ENCODE measurements around the gene NTMT1.

DNA sequence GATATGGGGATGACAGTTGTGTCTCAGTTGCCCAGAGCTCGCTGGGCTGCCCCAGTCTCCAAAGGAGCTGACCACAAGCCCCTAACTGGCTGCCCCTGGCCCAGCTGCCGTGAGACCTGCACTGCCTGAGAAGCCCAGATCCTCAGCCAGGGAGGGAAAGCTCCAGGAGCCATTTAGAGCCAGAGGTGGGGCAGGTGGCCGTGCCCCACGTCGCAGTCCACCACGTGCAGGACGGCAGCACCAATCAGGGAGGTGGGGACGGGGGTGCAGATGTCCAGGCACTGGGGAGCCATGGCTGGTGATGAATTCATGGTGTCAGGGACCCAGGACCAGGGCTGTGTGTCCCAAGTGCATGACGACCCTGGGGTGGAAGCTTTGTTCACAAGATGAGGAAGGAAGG, 52.9 kb downstream of the NTMT1 start:
- TF ChIP-seq, protein P1, sequence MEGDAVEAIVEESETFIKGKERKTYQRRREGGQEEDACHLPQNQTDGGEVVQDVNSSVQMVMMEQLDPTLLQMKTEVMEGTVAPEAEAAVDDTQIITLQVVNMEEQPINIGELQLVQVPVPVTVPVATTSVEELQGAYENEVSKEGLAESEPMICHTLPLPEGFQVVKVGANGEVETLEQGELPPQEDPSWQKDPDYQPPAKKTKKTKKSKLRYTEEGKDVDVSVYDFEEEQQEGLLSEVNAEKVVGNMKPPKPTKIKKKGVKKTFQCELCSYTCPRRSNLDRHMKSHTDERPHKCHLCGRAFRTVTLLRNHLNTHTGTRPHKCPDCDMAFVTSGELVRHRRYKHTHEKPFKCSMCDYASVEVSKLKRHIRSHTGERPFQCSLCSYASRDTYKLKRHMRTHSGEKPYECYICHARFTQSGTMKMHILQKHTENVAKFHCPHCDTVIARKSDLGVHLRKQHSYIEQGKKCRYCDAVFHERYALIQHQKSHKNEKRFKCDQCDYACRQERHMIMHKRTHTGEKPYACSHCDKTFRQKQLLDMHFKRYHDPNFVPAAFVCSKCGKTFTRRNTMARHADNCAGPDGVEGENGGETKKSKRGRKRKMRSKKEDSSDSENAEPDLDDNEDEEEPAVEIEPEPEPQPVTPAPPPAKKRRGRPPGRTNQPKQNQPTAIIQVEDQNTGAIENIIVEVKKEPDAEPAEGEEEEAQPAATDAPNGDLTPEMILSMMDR (IDR thresholded peaks at IDR 0.05), result no peak
- TF ChIP-seq POLR2A (IDR thresholded peaks at IDR 0.05), result no peak
- no peak for TF ChIP-seq POLR2AphosphoS5 (IDR thresholded peaks at IDR 0.05)
